GM21367 (cell line): Measurements from ENCODE around the gene SUV39H2.
A peak's percentile ranks its signal among the peaks of the same experiment; 100 is the strongest.
"Not testable (repeated sequence)": the region's sequence is repeated elsewhere in the genome, so short reads cannot be mapped to it uniquely, and the experiment has no call there.

Experiments used
- ATAC-seq: cut with Tn5 transposase; IDR thresholded peaks from one replicate; pipeline ENCODE4 v1.9.1; 2021; ENCODE audit not compliant: unreplicated experiment

SUV39H2 gene

DNA sequence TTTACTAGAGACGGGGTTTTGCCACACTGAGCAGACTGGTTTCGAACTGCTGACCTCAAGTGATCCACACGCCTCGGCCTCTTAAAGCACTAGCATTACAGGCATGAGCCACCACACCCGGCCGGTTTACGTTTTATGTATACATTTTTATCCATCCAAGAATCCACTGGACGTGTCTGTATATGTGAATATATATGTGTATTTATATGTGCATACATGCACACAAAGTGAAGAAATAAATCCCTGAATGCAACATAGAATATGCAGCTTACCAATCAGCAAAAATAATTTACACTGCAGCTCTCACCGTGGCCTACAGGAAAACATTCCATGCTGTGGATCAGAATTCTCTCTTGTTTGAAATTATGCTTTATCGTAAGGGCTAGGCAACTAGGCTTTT, 51.9 kb downstream of the SUV39H2 start:
- ATAC-seq = no peak

DNA sequence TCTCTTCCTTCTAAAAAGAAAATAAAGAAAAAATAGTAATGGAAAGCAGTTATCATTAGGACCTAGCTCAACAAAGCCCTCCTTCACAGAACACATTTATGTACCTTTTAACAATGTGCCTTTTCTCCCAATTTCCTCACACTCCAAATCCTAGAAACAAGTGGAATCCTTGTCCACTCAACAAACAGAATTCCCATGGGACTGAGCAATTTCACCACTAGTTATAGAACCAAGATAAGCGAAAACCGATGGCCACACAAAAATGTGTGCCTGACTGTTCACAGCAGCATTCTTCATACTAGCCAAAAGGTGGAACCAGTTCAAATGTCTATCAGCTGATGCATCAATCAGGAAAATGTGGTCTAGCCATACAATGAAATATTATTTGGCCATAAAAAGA, 57.9 kb downstream of the SUV39H2 start:
- no peak for ATAC-seq

GRCh38 chr10:14938971-14939370, 60.3 kb downstream of the SUV39H2 start:
- ATAC-seq = not testable (repeated sequence)

GRCh38 chr10:14942147-14942949, 63.7 kb downstream of the SUV39H2 start:
- ATAC-seq = peak; percentile 68

DNA sequence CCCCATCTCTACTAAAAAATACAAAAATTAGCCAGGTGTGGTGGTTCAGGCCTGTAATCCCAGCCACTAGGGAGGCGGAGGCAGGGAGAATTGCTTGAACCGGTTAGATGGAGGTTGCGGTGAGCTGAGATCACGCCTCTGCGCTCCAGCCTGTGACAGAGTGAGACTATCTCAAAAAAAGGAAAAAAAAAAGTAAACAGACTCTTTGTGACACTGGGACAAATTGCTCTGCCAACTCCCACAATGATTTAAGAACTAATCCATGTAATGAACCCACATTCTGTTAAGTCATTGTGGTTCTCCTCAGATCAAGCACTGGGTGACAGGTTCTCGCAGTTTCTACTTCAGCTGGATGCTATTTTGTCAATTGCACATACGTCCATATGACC, 64.3 kb downstream of the SUV39H2 start:
- ATAC-seq = not testable (repeated sequence)

- no peak for ATAC-seq
Measured at GRCh38 chr10:14945108-14945507, 66.4 kb downstream of the SUV39H2 start.

DNA sequence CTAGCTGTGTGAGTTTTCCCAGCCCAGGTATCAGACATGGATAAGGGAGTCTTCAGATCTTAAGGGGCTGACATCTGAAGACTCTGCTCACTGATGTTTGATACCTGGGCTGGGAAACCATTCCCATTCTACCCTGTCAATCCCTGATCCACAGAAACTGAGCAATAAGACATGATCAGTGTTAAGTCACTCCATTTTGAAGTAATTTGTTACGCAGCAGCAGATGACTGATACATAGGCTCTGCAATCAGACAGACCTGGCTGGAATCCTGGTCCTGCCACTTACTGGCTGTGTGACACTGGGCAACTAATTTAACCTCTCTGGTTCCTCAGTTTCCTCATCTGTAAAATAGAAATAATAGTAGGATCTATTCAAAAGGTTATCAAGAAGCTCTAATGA, 68.6 kb downstream of the SUV39H2 start:
- no peak for ATAC-seq

GRCh38 chr10:14949291-14949690, 70.6 kb downstream of the SUV39H2 start:
- no peak for ATAC-seq

DNA sequence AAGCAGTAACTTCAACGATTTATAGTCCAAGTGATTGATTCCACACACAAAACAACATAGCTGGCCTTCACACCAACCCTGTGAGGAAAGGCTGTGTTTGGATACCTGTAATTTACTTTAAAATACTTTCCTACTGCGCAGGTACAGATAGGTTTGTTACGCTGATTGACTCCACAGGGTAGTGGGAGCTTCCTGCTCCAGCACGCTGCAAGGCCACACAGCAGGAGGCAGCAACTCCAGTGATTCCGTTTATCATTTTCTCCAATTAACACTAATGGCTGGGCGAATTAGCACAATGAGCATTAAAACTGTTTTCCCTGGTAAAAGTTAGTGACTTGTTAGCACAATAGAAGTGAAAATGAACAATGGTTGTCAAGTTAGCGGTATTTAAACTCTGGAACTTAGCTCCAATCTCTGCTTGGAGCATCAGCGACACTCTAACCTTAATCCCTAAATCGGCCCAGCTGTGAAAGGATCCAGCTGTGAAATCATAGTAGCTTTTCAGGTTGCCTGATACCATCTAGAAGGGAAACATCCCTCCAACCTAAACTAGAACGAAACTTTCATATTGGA, 74.3 kb downstream of the SUV39H2 start:
- ATAC-seq = no peak

DNA sequence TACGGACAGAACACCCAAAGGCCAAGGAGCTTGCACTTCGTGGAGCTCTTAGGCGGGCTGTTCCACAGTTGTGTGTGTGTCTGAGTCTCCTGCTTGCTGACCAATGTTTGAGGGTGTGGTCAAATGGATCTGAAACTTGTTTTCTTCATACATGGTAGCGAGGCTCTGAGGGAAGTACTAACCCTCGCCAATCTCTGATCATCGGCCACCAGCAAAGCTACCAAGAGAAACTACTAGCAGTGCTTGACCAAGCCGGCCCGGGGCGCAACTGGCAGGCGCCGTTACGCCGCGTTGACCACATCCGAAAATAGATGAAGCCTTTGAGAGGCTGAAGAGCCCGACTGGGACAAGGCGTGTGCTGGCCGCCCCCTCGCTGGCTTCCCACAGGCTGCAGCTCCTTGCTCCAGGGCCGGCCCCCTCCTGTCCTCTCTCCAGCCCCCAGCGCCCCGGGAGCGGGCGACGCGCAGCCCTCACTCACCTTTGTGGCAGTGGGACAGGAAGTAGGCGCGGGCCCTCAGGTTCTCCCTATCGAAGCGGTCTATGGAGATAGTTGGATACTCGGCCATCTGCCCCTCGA, 74.8 kb downstream of the SUV39H2 start:
- ATAC-seq = peak; percentile 34
